ENCODE measurements around the gene WASF2. TPM values are rescaled to one million over a fixed set of nuclear protein-coding genes. Genes with fewer than 3 reads are reported as not detected.
A peak's percentile ranks its signal among the peaks of the same experiment; 100 is the strongest.

WASF2 gene
- total RNA-seq, 1 experiment from 2014 or later, result 65.9 TPM

DNA sequence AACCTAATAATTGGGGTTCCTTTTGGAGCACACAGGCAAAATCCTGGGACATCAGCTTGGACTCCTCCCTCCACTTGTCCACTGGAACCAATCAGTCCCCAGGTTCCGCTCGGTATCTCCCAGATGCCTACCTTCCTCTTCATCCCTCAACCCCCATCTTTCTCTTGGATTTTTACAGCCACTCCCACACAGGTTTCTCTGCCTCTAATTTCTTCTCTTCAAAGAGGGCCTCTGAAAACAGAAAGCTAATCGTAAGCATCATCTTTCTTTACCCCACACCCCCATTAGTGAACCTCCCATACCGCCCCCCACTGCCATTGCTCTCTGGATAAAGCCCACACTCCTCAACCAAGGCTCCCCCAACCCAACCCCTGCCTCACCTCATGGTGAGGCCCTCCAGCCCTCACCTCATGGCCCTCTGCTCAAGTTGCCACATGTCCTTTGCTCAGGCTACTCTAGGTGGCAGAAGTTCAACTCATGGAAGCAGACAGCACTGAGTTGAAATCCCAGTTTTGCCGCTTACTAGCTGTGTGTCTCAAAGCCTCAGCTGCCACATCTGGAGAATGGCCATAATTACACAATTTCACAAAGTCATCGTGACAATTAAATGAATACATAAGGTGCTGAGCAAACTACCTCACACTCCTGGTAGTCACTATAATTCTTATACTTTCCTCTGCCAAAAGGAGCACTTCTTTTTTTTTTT, 18.1 kb upstream of the WASF2 start:
- no peak overlapping the region for H2BK120ac ChIP-seq (ENCODE audit: low read depth, low read length, poor library complexity, severe bottlenecking)
- H3K79me2 ChIP-seq (ENCODE audit: insufficient read depth, low read length), result no peaks in the 10 kb centered on the region
- Mint-ChIP-seq H3K36me3 (ENCODE audit: insufficient read depth in 1 of 3, low read depth in 3 of 3) (no peaks in the 10 kb centered on the region), H3K27me3 (ENCODE audit: low read depth) (no peaks in the 10 kb centered on the region; the same call in 1 of the 2 replicates), H3K9me3 (no peaks in the 10 kb centered on the region), H3K4me1 (peaks cover 22 to 34% of the 10 kb centered on the region in 2 experiments), H3K27ac (peak overlapping the region; percentile 2 to 87 (median 50); a peak in 4 of 7 replicates), H3K4me3 (peak overlapping the region in 1 of 2 experiments; percentile 8; a peak in 1 of 5 replicates)
- H3K23me2 ChIP-seq (ENCODE audit: insufficient read length, low read depth, low read length, poor library complexity, severe bottlenecking), result no peaks in the 10 kb centered on the region
- H3K14ac ChIP-seq (ENCODE audit: insufficient read depth, low read length), result no peak overlapping the region
- H3K23ac ChIP-seq (ENCODE audit: insufficient read length, low read depth, low read length), result no peak overlapping the region
- H3K4ac ChIP-seq (ENCODE audit: low read depth, low read length), result no peak overlapping the region
- no peak overlapping the region for H3K56ac ChIP-seq (ENCODE audit: insufficient read length, low read depth, low read length)
- no peak overlapping the region for H2BK12ac ChIP-seq (ENCODE audit: insufficient read length, low read depth, low read length)
- WGBS (ENCODE audit: extremely low coverage, insufficient read length, low lambda C conversion rate), result no CpG with 5 or more reads among the region's 6 CpGs
- no peaks in the 10 kb centered on the region for H3K27me3 ChIP-seq (ENCODE audit: insufficient read depth, low read length)
- no peak overlapping the region for H3K9ac ChIP-seq (ENCODE audit: extremely low read depth, insufficient read length, low read length)
- H2AFZ ChIP-seq (ENCODE audit: low read length), result no peak overlapping the region
- H2AK5ac ChIP-seq (ENCODE audit: insufficient read length, low read length), result no peak overlapping the region
- H2BK5ac ChIP-seq (ENCODE audit: insufficient read length, low read length), result no peak overlapping the region
- no peak overlapping the region for H2BK20ac ChIP-seq (ENCODE audit: low read depth, low read length, poor library complexity, severe bottlenecking)
- H3K27ac ChIP-seq (ENCODE audit: insufficient read length, low read depth, low read length), result no peak overlapping the region
- no peak overlapping the region for H3K18ac ChIP-seq (ENCODE audit: insufficient read length, low read depth, low read length)
- no peak overlapping the region for H3T11ph ChIP-seq (ENCODE audit: low read length)
- H3K79me1 ChIP-seq (ENCODE audit: insufficient read depth, low read depth, low read length, poor library complexity, severe bottlenecking), result no peaks in the 10 kb centered on the region
- no peak overlapping the region for H4K8ac ChIP-seq (replicated peaks; ENCODE audit: insufficient read length, low read depth, low read length)
- no peaks in the 10 kb centered on the region for H3K4me1 ChIP-seq (ENCODE audit: insufficient read depth, low read length)
- no peak overlapping the region for H2BK15ac ChIP-seq (ENCODE audit: low read depth, low read length)
- peak; percentile 60 for DNase-seq
- H3K9me3 ChIP-seq (ENCODE audit: control insufficient read depth, low read depth, low read length), result no peaks in the 10 kb centered on the region
- H4K20me1 ChIP-seq (ENCODE audit: control insufficient read depth, insufficient read depth, insufficient read length), result no peaks in the 10 kb centered on the region
- no peak overlapping the region for H4K5ac ChIP-seq (ENCODE audit: insufficient read length, low read depth, low read length)
- no peak overlapping the region for H4K91ac ChIP-seq (ENCODE audit: insufficient read length, low read depth, low read length)
- H3K4me2 ChIP-seq (ENCODE audit: insufficient read depth, insufficient read length, low read length), result no peak overlapping the region
- TF ChIP-seq, protein P1, sequence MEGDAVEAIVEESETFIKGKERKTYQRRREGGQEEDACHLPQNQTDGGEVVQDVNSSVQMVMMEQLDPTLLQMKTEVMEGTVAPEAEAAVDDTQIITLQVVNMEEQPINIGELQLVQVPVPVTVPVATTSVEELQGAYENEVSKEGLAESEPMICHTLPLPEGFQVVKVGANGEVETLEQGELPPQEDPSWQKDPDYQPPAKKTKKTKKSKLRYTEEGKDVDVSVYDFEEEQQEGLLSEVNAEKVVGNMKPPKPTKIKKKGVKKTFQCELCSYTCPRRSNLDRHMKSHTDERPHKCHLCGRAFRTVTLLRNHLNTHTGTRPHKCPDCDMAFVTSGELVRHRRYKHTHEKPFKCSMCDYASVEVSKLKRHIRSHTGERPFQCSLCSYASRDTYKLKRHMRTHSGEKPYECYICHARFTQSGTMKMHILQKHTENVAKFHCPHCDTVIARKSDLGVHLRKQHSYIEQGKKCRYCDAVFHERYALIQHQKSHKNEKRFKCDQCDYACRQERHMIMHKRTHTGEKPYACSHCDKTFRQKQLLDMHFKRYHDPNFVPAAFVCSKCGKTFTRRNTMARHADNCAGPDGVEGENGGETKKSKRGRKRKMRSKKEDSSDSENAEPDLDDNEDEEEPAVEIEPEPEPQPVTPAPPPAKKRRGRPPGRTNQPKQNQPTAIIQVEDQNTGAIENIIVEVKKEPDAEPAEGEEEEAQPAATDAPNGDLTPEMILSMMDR (conservative IDR thresholded peaks at IDR 0.05), result peak; percentile 39; the same call in 1 of the 3 replicates
